ENCODE measurements around the gene CIC.

CIC gene

GRCh38 chr19:42275517-42275916 lies 6.5 kb downstream of the CIC start:
- H3K9ac ChIP-seq (ENCODE audit: low read length), result peak overlapping the region; percentile 53
- no peak overlapping the region for H2BK120ac ChIP-seq (ENCODE audit: low read depth, low read length)
- H3K4ac ChIP-seq (ENCODE audit: low read depth in 1 of 2, low read length in 2 of 2), result no peak overlapping the region
- peak overlapping the region; percentile 11 for H3K27ac ChIP-seq (ENCODE audit: low read length, poor library complexity, severe bottlenecking)
- H3K9me3 ChIP-seq (ENCODE audit: control insufficient read depth, low read length), result no peaks in the 10 kb centered on the region
- H4K8ac ChIP-seq (ENCODE audit: low read length), result no peak overlapping the region
- H3K4me2 ChIP-seq (ENCODE audit: low read length, poor library complexity, severe bottlenecking), result no peak overlapping the region
- WGBS, result 100% methylated on average over 1 of the region's 3 CpGs
- H3K23ac ChIP-seq (ENCODE audit: low read length in 2 of 2), result no peak overlapping the region
- H2BK5ac ChIP-seq (ENCODE audit: low read depth, low read length, poor library complexity, severe bottlenecking), result no peak overlapping the region
- H3K79me1 ChIP-seq (replicated peaks; ENCODE audit: low read length, poor library complexity, severe bottlenecking), result peaks cover 2% of the 10 kb centered on the region
- H3K27me3 ChIP-seq (ENCODE audit: control insufficient read depth in 1 of 2, insufficient read depth in 1 of 2, low read length in 2 of 2), result no peaks in the 10 kb centered on the region
- H3K4me1 ChIP-seq (ENCODE audit: control insufficient read depth, insufficient read depth, low read depth, low read length), result peaks cover 75% of the 10 kb centered on the region
- H3K36me3 ChIP-seq (ENCODE audit: control insufficient read depth in 1 of 2, insufficient read depth in 2 of 2, low read depth in 1 of 2, low read length in 2 of 2), result peaks cover 55 to 61% of the 10 kb centered on the region in 2 experiments
- no peak overlapping the region for H2AFZ ChIP-seq (ENCODE audit: low read depth, low read length)
- no peak for DNase-seq
- peak overlapping the region in 1 of 2 experiments; percentile 27 for H3K4me3 ChIP-seq (ENCODE audit: insufficient read depth in 1 of 2, low read depth in 1 of 2, low read length in 2 of 2)
- H2AK5ac ChIP-seq (ENCODE audit: low read length, severe bottlenecking), result peak overlapping the region; percentile 30
- H2BK12ac ChIP-seq (ENCODE audit: low read length in 2 of 2), result no peak overlapping the region
- H3K14ac ChIP-seq (ENCODE audit: low read length in 2 of 2), result no peak overlapping the region
- no peak overlapping the region for H4K91ac ChIP-seq (ENCODE audit: low read length)
- H2BK15ac ChIP-seq (ENCODE audit: low read depth, poor library complexity, severe bottlenecking), result no peak overlapping the region
- no peak overlapping the region for H3K18ac ChIP-seq (ENCODE audit: low read depth in 1 of 2, low read length in 2 of 2)

GRCh38 chr19:42276284-42276683 lies 7.2 kb downstream of the CIC start:
- Histone ChIP-seq H3K27me3 (ENCODE audit: control insufficient read depth in 1 of 2, insufficient read depth in 1 of 2, low read length in 2 of 2) (no peaks in the 10 kb centered on the region), H3K36me3 (ENCODE audit: control insufficient read depth in 1 of 2, insufficient read depth in 2 of 2, low read depth in 1 of 2, low read length in 2 of 2) (peaks cover 55 to 61% of the 10 kb centered on the region in 2 experiments), H2BK120ac (ENCODE audit: low read depth, low read length) (no peak overlapping the region), H3K4me2 (ENCODE audit: low read length, poor library complexity, severe bottlenecking) (no peak overlapping the region), H3K23ac (ENCODE audit: low read length in 2 of 2) (no peak overlapping the region), H3K9ac (ENCODE audit: low read length) (peak overlapping the region; percentile 42), H3K27ac (ENCODE audit: low read length, poor library complexity, severe bottlenecking) (no peak overlapping the region), H4K8ac (ENCODE audit: low read length) (no peak overlapping the region), H2AFZ (ENCODE audit: low read depth, low read length) (no peak overlapping the region), H3K18ac (ENCODE audit: low read depth in 1 of 2, low read length in 2 of 2) (no peak overlapping the region), H4K91ac (ENCODE audit: low read length) (no peak overlapping the region), H2BK12ac (ENCODE audit: low read length in 2 of 2) (no peak overlapping the region), H3K79me1 (replicated peaks; ENCODE audit: low read length, poor library complexity, severe bottlenecking) (peaks cover 2% of the 10 kb centered on the region), H3K14ac (ENCODE audit: low read length in 2 of 2) (no peak overlapping the region), H2BK15ac (ENCODE audit: low read depth, poor library complexity, severe bottlenecking) (no peak overlapping the region), H3K9me3 (ENCODE audit: control insufficient read depth, low read length) (no peaks in the 10 kb centered on the region), H3K4me1 (ENCODE audit: control insufficient read depth, insufficient read depth, low read depth, low read length) (peaks cover 71% of the 10 kb centered on the region), H3K4me3 (ENCODE audit: insufficient read depth in 1 of 2, low read depth in 1 of 2, low read length in 2 of 2) (no peak overlapping the region), H2BK5ac (ENCODE audit: low read depth, low read length, poor library complexity, severe bottlenecking) (no peak overlapping the region), H3K4ac (ENCODE audit: low read depth in 1 of 2, low read length in 2 of 2) (no peak overlapping the region), H2AK5ac (ENCODE audit: low read length, severe bottlenecking) (no peak overlapping the region)
- 100% methylated on average over 3 of the region's 3 CpGs for WGBS
- DNase-seq, result no peak

GRCh38 chr19:42276821-42277220 lies 7.8 kb downstream of the CIC start:
- Histone ChIP-seq H3K4me3 (ENCODE audit: insufficient read depth in 1 of 2, low read depth in 1 of 2, low read length in 2 of 2) (no peak overlapping the region), H2BK120ac (ENCODE audit: low read depth, low read length) (no peak overlapping the region), H2BK5ac (ENCODE audit: low read depth, low read length, poor library complexity, severe bottlenecking) (no peak overlapping the region), H2BK15ac (ENCODE audit: low read depth, poor library complexity, severe bottlenecking) (no peak overlapping the region), H3K9me3 (ENCODE audit: control insufficient read depth, low read length) (no peaks in the 10 kb centered on the region), H2AFZ (ENCODE audit: low read depth, low read length) (no peak overlapping the region), H3K14ac (ENCODE audit: low read length in 2 of 2) (no peak overlapping the region), H3K4me1 (ENCODE audit: control insufficient read depth, insufficient read depth, low read depth, low read length) (peaks cover 71% of the 10 kb centered on the region), H3K9ac (ENCODE audit: low read length) (peak overlapping the region; percentile 42), H4K8ac (ENCODE audit: low read length) (no peak overlapping the region), H3K27me3 (ENCODE audit: control insufficient read depth in 1 of 2, insufficient read depth in 1 of 2, low read length in 2 of 2) (no peaks in the 10 kb centered on the region), H2BK12ac (ENCODE audit: low read length in 2 of 2) (no peak overlapping the region), H3K27ac (ENCODE audit: low read length, poor library complexity, severe bottlenecking) (peak overlapping the region; percentile 34), H2AK5ac (ENCODE audit: low read length, severe bottlenecking) (no peak overlapping the region), H4K91ac (ENCODE audit: low read length) (peak overlapping the region; percentile 4), H3K4me2 (ENCODE audit: low read length, poor library complexity, severe bottlenecking) (no peak overlapping the region), H3K18ac (ENCODE audit: low read depth in 1 of 2, low read length in 2 of 2) (no peak overlapping the region), H3K23ac (ENCODE audit: low read length in 2 of 2) (no peak overlapping the region), H3K79me1 (replicated peaks; ENCODE audit: low read length, poor library complexity, severe bottlenecking) (peaks cover 2% of the 10 kb centered on the region), H3K4ac (ENCODE audit: low read depth in 1 of 2, low read length in 2 of 2) (no peak overlapping the region), H3K36me3 (ENCODE audit: control insufficient read depth in 1 of 2, insufficient read depth in 2 of 2, low read depth in 1 of 2, low read length in 2 of 2) (peaks cover 55 to 56% of the 10 kb centered on the region in 2 experiments)
- DNase-seq, result no peak
- 92% methylated on average over 4 of the region's 4 CpGs for WGBS

GRCh38 chr19:42277821-42278451 lies 8.9 kb downstream of the CIC start:
- H3K18ac ChIP-seq (ENCODE audit: low read depth in 1 of 2, low read length in 2 of 2), result peak overlapping the region in 1 of 2 experiments; percentile 49
- H4K8ac ChIP-seq (ENCODE audit: low read length), result peak overlapping the region; percentile 38
- peaks cover 74% of the 10 kb centered on the region for H3K4me1 ChIP-seq (ENCODE audit: control insufficient read depth, insufficient read depth, low read depth, low read length)
- peak; percentile 30 for DNase-seq
- H3K36me3 ChIP-seq (ENCODE audit: control insufficient read depth in 1 of 2, insufficient read depth in 2 of 2, low read depth in 1 of 2, low read length in 2 of 2), result peaks cover 45 to 46% of the 10 kb centered on the region in 2 experiments
- H3K14ac ChIP-seq (ENCODE audit: low read length in 2 of 2), result peak overlapping the region in 1 of 2 experiments; percentile 35
- H2BK12ac ChIP-seq (ENCODE audit: low read length in 2 of 2), result peak overlapping the region in 1 of 2 experiments; percentile 72
- H3K79me1 ChIP-seq (replicated peaks; ENCODE audit: low read length, poor library complexity, severe bottlenecking), result peaks cover 2% of the 10 kb centered on the region
- no peaks in the 10 kb centered on the region for H3K27me3 ChIP-seq (ENCODE audit: control insufficient read depth in 1 of 2, insufficient read depth in 1 of 2, low read length in 2 of 2)
- peak overlapping the region; percentile 56 for H2BK15ac ChIP-seq (ENCODE audit: low read depth, poor library complexity, severe bottlenecking)
- H3K9ac ChIP-seq (ENCODE audit: low read length), result peak overlapping the region; percentile 79
- peak overlapping the region in 1 of 2 experiments; percentile 16 for H3K23ac ChIP-seq (ENCODE audit: low read length in 2 of 2)
- peak overlapping the region; percentile 90 for H3K27ac ChIP-seq (ENCODE audit: low read length, poor library complexity, severe bottlenecking)
- H3K9me3 ChIP-seq (ENCODE audit: control insufficient read depth, low read length), result no peaks in the 10 kb centered on the region
- peak overlapping the region; percentile 67 for H2BK5ac ChIP-seq (ENCODE audit: low read depth, low read length, poor library complexity, severe bottlenecking)
- H3K4me2 ChIP-seq (ENCODE audit: low read length, poor library complexity, severe bottlenecking), result peak overlapping the region; percentile 29
- WGBS, result 65% methylated on average over 10 of the region's 10 CpGs
- H2AK5ac ChIP-seq (ENCODE audit: low read length, severe bottlenecking), result peak overlapping the region; percentile 89
- H2AFZ ChIP-seq (ENCODE audit: low read depth, low read length), result no peak overlapping the region
- peak overlapping the region; percentile 27 for H4K91ac ChIP-seq (ENCODE audit: low read length)
- H3K4ac ChIP-seq (ENCODE audit: low read depth in 1 of 2, low read length in 2 of 2), result peak overlapping the region in 1 of 2 experiments; percentile 21
- H2BK120ac ChIP-seq (ENCODE audit: low read depth, low read length), result no peak overlapping the region
- peak overlapping the region in 1 of 2 experiments; percentile 23 for H3K4me3 ChIP-seq (ENCODE audit: insufficient read depth in 1 of 2, low read depth in 1 of 2, low read length in 2 of 2)

All from mesenchymal stem cell (in vitro differentiated cells and primary cell).